ENCODE data around the gene WFDC11.

WFDC11 gene

GRCh38 chr20:45636513-45636912, 33.5 kb downstream of the WFDC11 start:
- TF ChIP-seq, protein P1, sequence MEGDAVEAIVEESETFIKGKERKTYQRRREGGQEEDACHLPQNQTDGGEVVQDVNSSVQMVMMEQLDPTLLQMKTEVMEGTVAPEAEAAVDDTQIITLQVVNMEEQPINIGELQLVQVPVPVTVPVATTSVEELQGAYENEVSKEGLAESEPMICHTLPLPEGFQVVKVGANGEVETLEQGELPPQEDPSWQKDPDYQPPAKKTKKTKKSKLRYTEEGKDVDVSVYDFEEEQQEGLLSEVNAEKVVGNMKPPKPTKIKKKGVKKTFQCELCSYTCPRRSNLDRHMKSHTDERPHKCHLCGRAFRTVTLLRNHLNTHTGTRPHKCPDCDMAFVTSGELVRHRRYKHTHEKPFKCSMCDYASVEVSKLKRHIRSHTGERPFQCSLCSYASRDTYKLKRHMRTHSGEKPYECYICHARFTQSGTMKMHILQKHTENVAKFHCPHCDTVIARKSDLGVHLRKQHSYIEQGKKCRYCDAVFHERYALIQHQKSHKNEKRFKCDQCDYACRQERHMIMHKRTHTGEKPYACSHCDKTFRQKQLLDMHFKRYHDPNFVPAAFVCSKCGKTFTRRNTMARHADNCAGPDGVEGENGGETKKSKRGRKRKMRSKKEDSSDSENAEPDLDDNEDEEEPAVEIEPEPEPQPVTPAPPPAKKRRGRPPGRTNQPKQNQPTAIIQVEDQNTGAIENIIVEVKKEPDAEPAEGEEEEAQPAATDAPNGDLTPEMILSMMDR (IDR thresholded peaks at IDR 0.05; ENCODE audit: extremely low read depth, missing control alignments) = no peak
- no peak for DNase-seq (ENCODE audit: low spot score)

GRCh38 chr20:45631184-45631583, 38.9 kb downstream of the WFDC11 start, which contains the start of gene WFDC9:
Gene WFDC9 (minus strand): TSS chr20:45631284. CDS start chr20:45610181, 21,103 bp downstream.
- no peak for DNase-seq (ENCODE audit: low spot score)
- TF ChIP-seq, protein P1 (IDR thresholded peaks at IDR 0.05; ENCODE audit: extremely low read depth, missing control alignments) = no peak

- DNase-seq (ENCODE audit: low spot score) = no peak
- TF ChIP-seq, protein P1 (IDR thresholded peaks at IDR 0.05; ENCODE audit: extremely low read depth, missing control alignments) = no peak
These were observed 39.7 kb downstream of the WFDC11 start for GRCh38 chr20:45630371-45630770.

GRCh38 chr20:45629496-45630100, 40.4 kb downstream of the WFDC11 start, which contains the start of gene WFDC10A:
Gene WFDC10A (plus strand): TSS chr20:45629739. CDS start chr20:45629814, 75 bp downstream.
- DNase-seq (ENCODE audit: low spot score) = peak; percentile 67
- TF ChIP-seq, protein P1 (IDR thresholded peaks at IDR 0.05; ENCODE audit: extremely low read depth, missing control alignments) = peak; percentile 60

DNA sequence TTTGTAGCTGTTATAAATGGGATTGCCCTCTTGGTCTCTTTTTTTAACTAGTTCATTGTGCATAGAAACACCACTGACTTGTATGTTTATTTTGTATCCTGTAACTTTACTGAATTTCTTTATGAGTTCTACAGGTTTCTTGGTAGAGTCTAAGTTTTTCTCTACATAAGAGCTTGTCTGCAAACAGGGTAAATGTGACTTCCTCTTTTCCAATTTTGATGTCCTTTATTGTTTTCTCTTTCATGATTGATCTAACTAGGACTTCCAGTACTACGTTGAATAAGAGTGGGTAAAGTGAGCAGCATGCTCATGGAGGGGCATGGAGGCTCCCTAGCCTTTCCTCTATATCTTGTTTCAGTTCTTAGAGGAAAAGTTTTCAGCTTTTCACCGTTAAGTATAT, 43.5 kb downstream of the WFDC11 start:
- TF ChIP-seq, protein P1 (IDR thresholded peaks at IDR 0.05; ENCODE audit: extremely low read depth, missing control alignments) = no peak
- no peak for DNase-seq (ENCODE audit: low spot score)

- TF ChIP-seq, protein P1 (IDR thresholded peaks at IDR 0.05; ENCODE audit: extremely low read depth, missing control alignments) = no peak
- DNase-seq (ENCODE audit: low spot score) = no peak
These were observed 48.4 kb downstream of the WFDC11 start for GRCh38 chr20:45621593-45621992.

- no peak for DNase-seq (ENCODE audit: low spot score)
- TF ChIP-seq, protein P1 (IDR thresholded peaks at IDR 0.05; ENCODE audit: extremely low read depth, missing control alignments) = no peak
These were observed 52.4 kb downstream of the WFDC11 start for GRCh38 chr20:45617591-45617990.

Data from GM20000 (cell line).